K562 (cell line): ENCODE measurements around the gene TYW1B. TPM values are rescaled to one million over a fixed set of nuclear protein-coding genes. Genes with fewer than 3 reads are reported as not detected.

Experiments used
- ARID1B ChIP-seq: fragments of 450-650 bp; IDR thresholded peaks from 2 replicates; pipeline ENCODE4 v1.6.1; 2016; ENCODE audit warnings: antibody characterized with exemption, mild to moderate bottlenecking, inconsistent platforms
- DDX20 ChIP-seq: fragments of 450-650 bp; IDR thresholded peaks from 2 replicates; pipeline ENCODE4 v1.6.1; 2016; ENCODE audit warnings: missing genetic modification characterization, low read depth, mild to moderate bottlenecking, missing compliant biosample characterization, moderate library complexity
- FOXA3 ChIP-seq, 2 experiments: fragments of 450-650 bp in 1 of 2; sonication (generic) in 1 of 2; formaldehyde crosslinking; IDR thresholded peaks in 1 of 2; conservative IDR thresholded peaks in 1 of 2; 2 replicates each; pipeline versions ENCODE4 v1.4.0 to v1.8.0; 2020 to 2022; ENCODE audit warnings: mild to moderate bottlenecking in 2 of 2, missing genetic modification reagents in 1 of 2
- GATAD2A ChIP-seq: fragments of 450-650 bp; IDR thresholded peaks from 2 replicates; pipeline ENCODE4 v1.6.1; 2017
- HDAC1 ChIP-seq, 2 experiments: fragments of 450-650 bp; IDR thresholded peaks; 2 replicates each; pipeline ENCODE4 v1.6.1; 2016 to 2017; ENCODE audit warnings: inconsistent platforms in 1 of 2, mild to moderate bottlenecking in 1 of 2, moderate library complexity in 1 of 2
- LCOR ChIP-seq: sonication (generic); formaldehyde crosslinking; IDR thresholded peaks from 2 replicates; pipeline ENCODE4 v1.8.0; 2022; ENCODE audit warnings: mild to moderate bottlenecking, missing genetic modification reagents
- MCM7 ChIP-seq, 2 experiments: fragments of 450-650 bp; IDR thresholded peaks; 2 replicates each; pipeline ENCODE4 v1.6.1; 2016 to 2018
- MEIS2 ChIP-seq: fragments of 450-650 bp; IDR thresholded peaks from 2 replicates; pipeline ENCODE4 v1.6.1; 2014; ENCODE audit warnings: mild to moderate bottlenecking; ENCODE audit not compliant: partially characterized antibody
- MTA3 ChIP-seq: fragments of 450-650 bp; formaldehyde crosslinking; IDR thresholded peaks from 2 replicates; pipeline ENCODE4 v1.6.1; 2017; ENCODE audit warnings: mild to moderate bottlenecking, borderline replicate concordance
- RBM15 ChIP-seq: fragments of 200-400 bp; formaldehyde crosslinking; IDR thresholded peaks from 2 replicates; pipeline ENCODE4 v1.6.1; 2018; ENCODE audit warnings: mild to moderate bottlenecking, low read length, moderate library complexity; ENCODE audit not compliant: insufficient read depth
- SMARCE1 ChIP-seq: fragments of 450-650 bp; IDR thresholded peaks from 2 replicates; pipeline ENCODE4 v1.7.1; 2016; ENCODE audit warnings: mild to moderate bottlenecking
- TAL1 ChIP-seq: fragments of 450-650 bp; IDR thresholded peaks from 2 replicates; pipeline ENCODE4 v1.6.1; 2016; ENCODE audit warnings: mild to moderate bottlenecking
- TEAD2 ChIP-seq: fragments of 450-650 bp; IDR thresholded peaks from 2 replicates; pipeline ENCODE4 v1.6.1; 2016; ENCODE audit warnings: missing genetic modification characterization, control low read depth, missing compliant biosample characterization
- TFAM ChIP-seq: fragments of 250-450 bp; sonication (Bioruptor Pico); conservative IDR thresholded peaks from 2 replicates; pipeline ENCODE4 v1.5.0; 2021; ENCODE audit warnings: mild to moderate bottlenecking, moderate library complexity
- TSC22D4 ChIP-seq: fragments of 450-650 bp; IDR thresholded peaks from 2 replicates; pipeline ENCODE4 v1.6.1; 2016; ENCODE audit warnings: missing genetic modification characterization, missing biosample characterization, control low read depth
- ZBED1 ChIP-seq: IDR thresholded peaks from 2 replicates; pipeline ENCODE4 v1.6.1; 2014
- ZBTB7A ChIP-seq: IDR thresholded peaks from 2 replicates; pipeline ENCODE4 v1.6.1; 2011; ENCODE audit warnings: low read depth, mild to moderate bottlenecking, low read length, moderate library complexity, borderline replicate concordance; ENCODE audit not compliant: control insufficient read depth
- ZFP1 ChIP-seq: fragments of 450-650 bp; formaldehyde crosslinking; IDR thresholded peaks from 2 replicates; pipeline ENCODE4 v1.4.0; 2020; ENCODE audit warnings: mild to moderate bottlenecking, mixed read lengths
- ZNF175 ChIP-seq: fragments of 200-800 bp; sonication (Bioruptor generic); IDR thresholded peaks from 2 replicates; pipeline ENCODE4 v1.6.1; 2016; ENCODE audit warnings: low read depth, mild to moderate bottlenecking, missing genetic modification characterization, missing compliant biosample characterization
- ZNF224 ChIP-seq: sonication (generic); formaldehyde crosslinking; IDR thresholded peaks from 2 replicates; pipeline ENCODE4 v1.8.0; 2022; ENCODE audit warnings: mild to moderate bottlenecking, missing genetic modification reagents
- ZNF232 ChIP-seq: sonication (generic); formaldehyde crosslinking; IDR thresholded peaks from 2 replicates; pipeline ENCODE4 v1.8.0; 2022; ENCODE audit warnings: mild to moderate bottlenecking, missing genetic modification reagents
- ZNF592 ChIP-seq: fragments of 450-650 bp; IDR thresholded peaks from 2 replicates; pipeline ENCODE4 v1.6.1; 2017; ENCODE audit warnings: antibody characterized with exemption, mild to moderate bottlenecking
- polyA plus RNA-seq, 8 experiments: library from polyadenylated mRNA; depleted of rRNA in 4 of 8; stranded (reverse) in 5 of 8; unstranded in 3 of 8; fragments of >200 nt; fragmentation: Nextera tagmentation in 2 of 8; fragmentation: Illumina TruSeq in 1 of 8; extraction: Ambion mirVana in 2 of 8; extraction: Trizol in 1 of 8; gene quantifications; 2 replicates each; pipeline versions ENCODE4 v1.2.1 to v1.2.3, GENCODE V29; 2011 to 2014; ENCODE audit warnings: inconsistent platforms in 1 of 8, missing spikeins in 1 of 8
- total RNA-seq, 7 experiments: library from RNA; depleted of rRNA in 6 of 7; stranded (reverse); fragments of >200 nt in 6 of 7; fragmentation: Illumina TruSeq in 2 of 7; extraction: Trizol in 2 of 7; gene quantifications; 2 replicates each; pipeline versions ENCODE4 v1.2.1 to v1.2.3, GENCODE V29; 2011 to 2021; ENCODE audit warnings: low replicate concordance in 1 of 7
- TF ChIP-seq, protein P1 (sequence below): fragments of 250-450 bp; sonication (Bioruptor Pico); IDR thresholded peaks from 2 replicates; pipeline ENCODE4 v1.5.0; 2021

The TYW1B gene
- total and polyA plus RNA-seq, 9 of the 15 experiments (the other 6 are each of a cell fraction or from before 2014, with no cell fraction given) = 5.8 to 14.7 (median 9.8) TPM

GRCh38 chr7:72805526-72806494, 22.2 kb downstream of the TYW1B start (continued):
- peak; percentile 63 for TF ChIP-seq GATAD2A
- TF ChIP-seq ZNF224 (CRISPR knock-in tag) = no peak
- peak; percentile 100 for TF ChIP-seq ARID1B
- TF ChIP-seq MEIS2 = peak; percentile 97
- peak; percentile 93 for TF ChIP-seq TEAD2 (tag)
- peak; percentile 97 for TF ChIP-seq ZNF592
- TF ChIP-seq ZNF175 (CRISPR knock-in tag) = peak; percentile 91; the same call in 1 of the 2 replicates
- peak; percentile 60 to 85 for TF ChIP-seq FOXA3 (CRISPR knock-in tag; conservative IDR thresholded peaks at IDR 0.05 in 1 of 2, IDR thresholded peaks at IDR 0.05 in 1 of 2)
- 0 out of 2 replicates have a peak, but pooled peaks have one; percentile 3 for TF ChIP-seq ZBED1
- peak in 1 of 2 experiments; percentile 94; a peak in 1 of 4 replicates for TF ChIP-seq MCM7 (IDR thresholded peaks at IDR 0.05)
- TF ChIP-seq TAL1 = peak; percentile 95
- TF ChIP-seq TSC22D4 = no peak
- TF ChIP-seq SMARCE1 = peak; percentile 100
- TF ChIP-seq RBM15 = no peak
- no peak for TF ChIP-seq ZFP1 (CRISPR knock-in tag)
- TF ChIP-seq MTA3 = peak; percentile 93
- 0 out of 2 replicates have a peak, but pooled peaks have one; percentile 80 for TF ChIP-seq DDX20 (tag)
- TF ChIP-seq HDAC1 (IDR thresholded peaks at IDR 0.05) = peak; percentile 89 to 99
- TF ChIP-seq, protein P1, sequence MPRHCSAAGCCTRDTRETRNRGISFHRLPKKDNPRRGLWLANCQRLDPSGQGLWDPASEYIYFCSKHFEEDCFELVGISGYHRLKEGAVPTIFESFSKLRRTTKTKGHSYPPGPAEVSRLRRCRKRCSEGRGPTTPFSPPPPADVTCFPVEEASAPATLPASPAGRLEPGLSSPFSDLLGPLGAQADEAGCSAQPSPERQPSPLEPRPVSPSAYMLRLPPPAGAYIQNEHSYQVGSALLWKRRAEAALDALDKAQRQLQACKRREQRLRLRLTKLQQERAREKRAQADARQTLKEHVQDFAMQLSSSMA (CRISPR knock-in tag) = no peak
- peak; percentile 99 for TF ChIP-seq LCOR
- TF ChIP-seq ZNF232 (CRISPR knock-in tag) = no peak
- no peak for TF ChIP-seq ZBTB7A
- TF ChIP-seq TFAM (CRISPR knock-in tag) = no peak
